H1 (cell line): ENCODE results near the gene SCIMP. TPM values are rescaled to one million over a fixed set of nuclear protein-coding genes. Genes with fewer than 3 reads are reported as not detected.
"Not testable (repeated sequence)": the region's sequence is repeated elsewhere in the genome, so short reads cannot be mapped to it uniquely, and the experiment has no call there.

Experiments used
- CTCF ChIA-PET: fragments of 300-600 bp; sonication (Branson Sonifier 250); formaldehyde crosslinking; loops from one replicate; lab custom pipeline; 2021; ENCODE audit not compliant: partially characterized antibody; lab: Charles Lee
- POLR2A ChIA-PET: fragments of 300-600 bp; sonication (Branson Sonifier 250); formaldehyde crosslinking; loops from one replicate; lab custom pipeline; 2021; ENCODE audit warnings: inconsistent platforms; ENCODE audit not compliant: partially characterized antibody; lab: Charles Lee
- DNase-seq, 2 experiments: peaks; one replicate each; pipeline versions ENCODE4 v3.0.0 to v3.0.0-alpha.2; 2010 to 2022; ENCODE audit warnings: low spot score in 2 of 2, low read depth in 1 of 2, mixed read lengths in 1 of 2
- FAIRE-seq: peaks from 2 replicates; lab custom pipeline; 2011; peaks lifted over from hg19 to GRCh38; lab: Jason Lieb, UNC
- H2AFZ ChIP-seq: 2 replicates; pipeline ENCODE4 v1.8.1; 2012; ENCODE audit warnings: low read length, inconsistent platforms
- H2AK5ac ChIP-seq: 2 replicates; pipeline ENCODE4 v1.6.1; 2013; ENCODE audit warnings: low read depth, low read length
- H2BK120ac ChIP-seq: replicated peaks from 2 replicates; pipeline ENCODE3; 2013; ENCODE audit warnings: low read depth, low read length, inconsistent platforms
- H2BK12ac ChIP-seq: 2 replicates; pipeline ENCODE4 v1.6.1; 2013; ENCODE audit warnings: low read depth, low read length
- H2BK15ac ChIP-seq: 2 replicates; pipeline ENCODE4 v1.6.1; 2013; ENCODE audit warnings: low read length
- H2BK20ac ChIP-seq: 2 replicates; pipeline ENCODE4 v1.6.1; 2013; ENCODE audit warnings: low read length
- H2BK5ac ChIP-seq: 2 replicates; pipeline ENCODE4 v1.6.1; 2013; ENCODE audit warnings: low read depth, low read length
- H3K14ac ChIP-seq: 2 replicates; pipeline ENCODE4 v1.6.1; 2013; ENCODE audit warnings: inconsistent platforms; ENCODE audit not compliant: insufficient read length
- H3K18ac ChIP-seq: 2 replicates; pipeline ENCODE4 v1.6.1; 2013; ENCODE audit warnings: low read length; ENCODE audit errors: extremely low read depth
- H3K23ac ChIP-seq: 2 replicates; pipeline ENCODE4 v1.6.1; 2013; ENCODE audit warnings: inconsistent platforms; ENCODE audit not compliant: insufficient read length
- H3K23me2 ChIP-seq: 2 replicates; pipeline ENCODE4 v1.6.1; 2013; ENCODE audit warnings: low read depth, low read length
- H3K27ac ChIP-seq: 2 replicates; pipeline ENCODE4 v1.6.1; 2011; ENCODE audit warnings: low read depth, low read length, inconsistent platforms
- H3K27me3 ChIP-seq, 4 experiments: replicated peaks in 1 of 4; 1 replicate in 1 of 4; 2 replicates in 3 of 4; pipeline versions ENCODE4 v1.6.1 to v1.8.1; 2011 to 2013; ENCODE audit warnings: low read length in 3 of 4, mild to moderate bottlenecking in 3 of 4, inconsistent platforms in 2 of 4, mixed read lengths in 2 of 4, moderate library complexity in 1 of 4; ENCODE audit not compliant: control insufficient read depth in 3 of 4, insufficient read depth in 3 of 4; ENCODE audit errors: extremely low read depth in 1 of 4
- H3K36me3 ChIP-seq, 4 experiments: 2 replicates each; pipeline versions ENCODE4 v1.6.1 to v1.8.1; 2011 to 2013; ENCODE audit warnings: mild to moderate bottlenecking in 4 of 4, low read length in 3 of 4, moderate library complexity in 2 of 4, control low read depth in 1 of 4, inconsistent platforms in 1 of 4; ENCODE audit not compliant: insufficient read depth in 4 of 4, control insufficient read depth in 2 of 4
- H3K4ac ChIP-seq: replicated peaks from 2 replicates; pipeline ENCODE3; 2013; ENCODE audit warnings: low read length, low read depth, mixed read lengths, inconsistent platforms; ENCODE audit not compliant: insufficient read length
- H3K4me1 ChIP-seq, 4 experiments: replicated peaks in 1 of 4; 1 replicate in 1 of 4; 2 replicates in 3 of 4; pipeline versions ENCODE4 v1.6.1 to v1.8.1; 2011 to 2013; ENCODE audit warnings: low read length in 3 of 4, inconsistent platforms in 2 of 4, mixed read lengths in 1 of 4; ENCODE audit not compliant: insufficient read depth in 4 of 4, control insufficient read depth in 3 of 4
- H3K4me2 ChIP-seq, 2 experiments: 2 replicates each; pipeline versions ENCODE4 v1.6.1 to v1.8.1; 2011 to 2013; ENCODE audit warnings: low read depth in 2 of 2, low read length in 2 of 2, control low read depth in 1 of 2, inconsistent platforms in 1 of 2, mild to moderate bottlenecking in 1 of 2; ENCODE audit not compliant: insufficient read depth in 1 of 2
- H3K4me3 ChIP-seq, 4 experiments: fragments of 200-600, 300-600 bp in 1 of 4; sonication (generic), shearing (Covaris generic), sonication (Bioruptor Twin) in 1 of 4; 2 replicates each; pipeline versions ENCODE4 v1.5.1 to v1.8.1; 2011 to 2016; ENCODE audit warnings: low read length in 4 of 4, low read depth in 3 of 4, control low read depth in 2 of 4, inconsistent platforms in 2 of 4, mild to moderate bottlenecking in 2 of 4, mixed read lengths in 1 of 4, moderate library complexity in 1 of 4; ENCODE audit not compliant: insufficient read depth in 2 of 4; ENCODE audit errors: extremely low read depth in 1 of 4
- H3K56ac ChIP-seq: replicated peaks from 2 replicates; pipeline ENCODE3; 2013; ENCODE audit warnings: low read depth, mild to moderate bottlenecking, mixed read lengths, low read length, inconsistent platforms; ENCODE audit not compliant: insufficient read length
- H3K79me1 ChIP-seq: 2 replicates; pipeline ENCODE4 v1.6.1; 2013; ENCODE audit warnings: low read depth, low read length, control low read depth
- H3K79me2 ChIP-seq, 2 experiments: 2 replicates each; pipeline versions ENCODE4 v1.6.1 to v1.8.1; 2012 to 2013; ENCODE audit warnings: low read length in 2 of 2, mild to moderate bottlenecking in 2 of 2, inconsistent platforms in 1 of 2; ENCODE audit not compliant: insufficient read depth in 2 of 2, control insufficient read depth in 1 of 2
- H3K9ac ChIP-seq, 4 experiments: replicated peaks in 1 of 4; 1 replicate in 1 of 4; 2 replicates in 3 of 4; pipeline versions ENCODE4 v1.6.1 to v1.8.1; 2011 to 2013; ENCODE audit warnings: low read depth in 3 of 4, low read length in 3 of 4, control low read depth in 2 of 4, mild to moderate bottlenecking in 2 of 4, moderate library complexity in 2 of 4, inconsistent platforms in 1 of 4; ENCODE audit errors: extremely low read depth in 1 of 4
- H3K9me3 ChIP-seq, 2 experiments: 2 replicates each; pipeline versions ENCODE4 v1.6.1 to v1.8.1; 2012 to 2013; ENCODE audit warnings: mild to moderate bottlenecking in 2 of 2, moderate library complexity in 2 of 2, control low read depth in 1 of 2, inconsistent platforms in 1 of 2, low read depth in 1 of 2, low read length in 1 of 2, mixed read lengths in 1 of 2; ENCODE audit not compliant: insufficient read depth in 2 of 2
- H4K20me1 ChIP-seq, 2 experiments: replicated peaks in 1 of 2; 2 replicates each; pipeline versions ENCODE3 to v1.8.1; 2011 to 2013; ENCODE audit warnings: inconsistent platforms in 2 of 2, low read length in 2 of 2, mild to moderate bottlenecking in 1 of 2; ENCODE audit not compliant: insufficient read depth in 2 of 2, control insufficient read depth in 1 of 2
- H4K5ac ChIP-seq: 2 replicates; pipeline ENCODE4 v1.6.1; 2013; ENCODE audit warnings: low read length, low read depth, mixed read lengths, inconsistent platforms; ENCODE audit not compliant: insufficient read length
- H4K8ac ChIP-seq: 2 replicates; pipeline ENCODE4 v1.8.0; 2013; ENCODE audit warnings: mild to moderate bottlenecking, moderate library complexity, low read length, inconsistent platforms; ENCODE audit not compliant: insufficient read depth; ENCODE audit errors: extremely low read depth
- H4K91ac ChIP-seq: replicated peaks from 2 replicates; pipeline ENCODE3; 2013; ENCODE audit warnings: low read length, mixed read lengths, inconsistent platforms; ENCODE audit not compliant: insufficient read length
- WGBS, 2 experiments: shearing (Covaris generic) in 1 of 2; methylation state at CpG; one replicate each; pipeline versions ENCODE4 v1.1.6 to v1.1.7; 2013 to 2015; ENCODE audit warnings: low lambda C conversion rate in 2 of 2, mixed read lengths in 2 of 2, inconsistent platforms in 1 of 2, low coverage in 1 of 2, missing lambda C conversion rate in 1 of 2; ENCODE audit not compliant: insufficient replicate concordance in 2 of 2, insufficient coverage in 1 of 2, insufficient read length in 1 of 2; ENCODE audit errors: extremely low coverage in 1 of 2, missing lambda C conversion rate in 1 of 2; 5-methylcytosine and 5-hydroxymethylcytosine counted together
- polyA plus RNA-seq, 7 experiments: library from polyadenylated mRNA; depleted of rRNA in 3 of 7; stranded (reverse) in 5 of 7; unstranded in 2 of 7; fragments of >200 nt in 5 of 7; fragments of 200-250 nt in 2 of 7; gene quantifications; 1 replicate in 5 of 7; 2 replicates in 1 of 7; 4 replicates in 1 of 7; pipeline versions ENCODE4 v1.2.1 to v1.2.3, GENCODE V29; 2011 to 2013; ENCODE audit warnings: missing spikeins in 2 of 7, mixed read lengths in 2 of 7
- total RNA-seq: library from RNA; stranded (reverse); fragmentation: NEBNext Ultra II Directional; extraction: Animal tissue kit (Norgen Biotek cat#: 25700); gene quantifications from 2 replicates; pipeline ENCODE4 v1.2.1, GENCODE V29; 2021

SCIMP gene
- total and polyA plus RNA-seq, 2 of the 8 experiments (the other 6 are each of a cell fraction or from before 2014, with no cell fraction given), result not detected

DNA sequence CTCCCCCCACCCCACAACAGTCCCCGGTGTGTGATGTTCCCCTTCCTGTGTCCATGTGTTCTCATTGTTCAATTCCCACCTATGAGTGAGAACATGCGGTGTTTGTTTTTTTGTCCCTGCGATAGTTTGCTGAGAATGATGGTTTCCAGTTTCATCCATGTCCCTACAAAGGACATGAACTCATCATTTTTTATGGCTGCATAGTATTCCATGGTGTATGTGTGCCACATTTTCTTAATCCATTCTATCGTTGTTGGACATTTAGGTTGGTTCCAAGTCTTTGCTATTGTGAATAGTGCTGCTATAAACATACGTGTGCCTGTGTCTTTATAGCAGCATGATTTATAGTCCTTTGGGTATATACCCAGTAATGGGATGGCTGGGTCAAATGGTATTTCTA is 17.1 kb downstream of the SCIMP start:
- not testable (repeated sequence) for H3K9ac ChIP-seq, H4K8ac ChIP-seq, H4K5ac ChIP-seq, H3K14ac ChIP-seq, FAIRE-seq, H3K4me3 ChIP-seq, H3K9me3 ChIP-seq, H3K23me2 ChIP-seq, H2BK120ac ChIP-seq, H2BK5ac ChIP-seq, H3K23ac ChIP-seq, H3K4ac ChIP-seq, H3K18ac ChIP-seq, H2AK5ac ChIP-seq, DNase-seq, H3K4me2 ChIP-seq, H3K79me2 ChIP-seq, H2AFZ ChIP-seq, H4K20me1 ChIP-seq, H3K79me1 ChIP-seq, H3K27ac ChIP-seq, H3K4me1 ChIP-seq, H4K91ac ChIP-seq, H2BK12ac ChIP-seq, H2BK15ac ChIP-seq, H3K36me3 ChIP-seq, H3K56ac ChIP-seq, H2BK20ac ChIP-seq, H3K27me3 ChIP-seq
- POLR2A ChIA-PET, result interaction anchor here (0.6 kb wide), 1 partner anchor 45 kb away, joined by 3 read pairs; no protein-coding TSS in a partner anchor
- CTCF ChIA-PET, result interaction anchor here (1.5 kb wide), 1 partner anchor 19 kb away, joined by 7 read pairs; no protein-coding TSS in a partner anchor
- WGBS, 2 experiments, result 90% methylated on average over 4 of the region's 5 CpGs; no CpG with 5 or more reads in 1 of the 2 experiments
